Activated naive CD4-positive, alpha-beta T cell treated with anti-CD3 and anti-CD28 coated beads for 36 hours (primary cell): ENCODE results near the gene TMTC1. TPM values are rescaled to one million over a fixed set of nuclear protein-coding genes. Genes with fewer than 3 reads are reported as not detected.

ENCODE experiments used
- CTCF ChIA-PET: fragments of 350-600 bp; sonication (Branson Sonifier 250); formaldehyde crosslinking; loops from one replicate; lab custom pipeline; 2021; ENCODE audit warnings: antibody characterized with exemption; lab: Charles Lee
- DNase-seq: peaks from one replicate; pipeline ENCODE4 v3.0.0-alpha.2; 2020
- H3K27ac Mint-ChIP-seq: one replicate; pipeline ENCODE4 v1.8.0; 2021; ENCODE audit warnings: mild to moderate bottlenecking, mixed read lengths
- H3K27me3 Mint-ChIP-seq: one replicate; pipeline ENCODE4 v1.8.0; 2021; ENCODE audit warnings: low read depth, mixed read lengths
- H3K36me3 Mint-ChIP-seq: one replicate; pipeline ENCODE4 v1.8.0; 2021; ENCODE audit warnings: low read depth, mixed read lengths
- H3K4me1 Mint-ChIP-seq: one replicate; pipeline ENCODE4 v1.8.0; 2021; ENCODE audit warnings: low read depth, mixed read lengths
- H3K4me3 Mint-ChIP-seq: one replicate; pipeline ENCODE4 v1.8.0; 2021; ENCODE audit warnings: mild to moderate bottlenecking, moderate library complexity, mixed read lengths
- H3K9me3 Mint-ChIP-seq: one replicate; pipeline ENCODE4 v1.8.0; 2021; ENCODE audit warnings: mixed read lengths
- intact Hi-C: fragments of 100-400 bp; cut with micrococcal nuclease; formaldehyde crosslinking; loops from one replicate; pipeline ENCODE4 v1.15.1; 2023
- total RNA-seq, 2 experiments: library from RNA; stranded (reverse); gene quantifications; one replicate each; pipeline ENCODE4 v1.2.3, GENCODE V29; 2021

The TMTC1 gene
- total RNA-seq, 2 experiments from 2014 or later = not detected

GRCh38 chr12:29543036-29543435, 240.7 kb downstream of the TMTC1 start:
- Mint-ChIP-seq H3K4me3 (no peak overlapping the region), H3K27ac (no peak overlapping the region), H3K36me3 (no peaks in the 10 kb centered on the region), H3K4me1 (no peaks in the 10 kb centered on the region), H3K9me3 (no peaks in the 10 kb centered on the region), H3K27me3 (peaks cover 3% of the 10 kb centered on the region)
- intact Hi-C loops = no loop called here
- CTCF ChIA-PET = no interaction called here
- no peak for DNase-seq

- Mint-ChIP-seq H3K27ac (no peak overlapping the region), H3K27me3 (peaks cover 12% of the 10 kb centered on the region), H3K4me3 (no peak overlapping the region), H3K4me1 (no peaks in the 10 kb centered on the region), H3K9me3 (no peaks in the 10 kb centered on the region), H3K36me3 (no peaks in the 10 kb centered on the region)
- intact Hi-C loops = no loop called here
- no peak for DNase-seq
- CTCF ChIA-PET = no interaction called here
Observed at GRCh38 chr12:29537298-29537697, 246.4 kb downstream of the TMTC1 start.

- no peaks in the 10 kb centered on the region for H3K4me1 Mint-ChIP-seq
- H3K27me3 Mint-ChIP-seq = peaks cover 16% of the 10 kb centered on the region
- intact Hi-C loops = no loop called here
- H3K9me3 Mint-ChIP-seq = no peaks in the 10 kb centered on the region
- no peak overlapping the region for H3K27ac Mint-ChIP-seq
- H3K4me3 Mint-ChIP-seq = no peak overlapping the region
- no peaks in the 10 kb centered on the region for H3K36me3 Mint-ChIP-seq
- DNase-seq = no peak
- CTCF ChIA-PET = interaction anchor here (2.4 kb wide), 1 partner anchor 16 kb away, joined by 7 read pairs; no protein-coding TSS in a partner anchor
Observed at GRCh38 chr12:29534935-29535334, 248.8 kb downstream of the TMTC1 start.

- intact Hi-C loops = no loop called here
Observed at GRCh38 chr12:29533815-29534489, 249.8 kb downstream of the TMTC1 start.

GRCh38 chr12:29531471-29531870, 252.3 kb downstream of the TMTC1 start:
- no peak for DNase-seq
- no peaks in the 10 kb centered on the region for H3K36me3 Mint-ChIP-seq
- H3K9me3 Mint-ChIP-seq = no peaks in the 10 kb centered on the region
- H3K27me3 Mint-ChIP-seq = peaks cover 13% of the 10 kb centered on the region
- CTCF ChIA-PET = interaction anchor here (0.6 to 2.3 kb wide), 2 partner anchors 11 to 577 kb away, joined by 5 to 10 read pairs; no protein-coding TSS in a partner anchor
- H3K27ac Mint-ChIP-seq = no peak overlapping the region
- no peaks in the 10 kb centered on the region for H3K4me1 Mint-ChIP-seq
- intact Hi-C loops = no loop called here
- no peak overlapping the region for H3K4me3 Mint-ChIP-seq

More at GRCh38 chr12:29533815-29534489, 249.8 kb downstream of the TMTC1 start:
- Mint-ChIP-seq H3K9me3 (no peaks in the 10 kb centered on the region), H3K27ac (no peak overlapping the region), H3K36me3 (no peaks in the 10 kb centered on the region), H3K4me3 (no peak overlapping the region), H3K27me3 (peaks cover 16% of the 10 kb centered on the region), H3K4me1 (no peaks in the 10 kb centered on the region)
- DNase-seq = no peak
- CTCF ChIA-PET = interaction anchor here (2.4 kb wide), 1 partner anchor 15 kb away, joined by 7 read pairs; no protein-coding TSS in a partner anchor

GRCh38 chr12:29530436-29530835, 253.3 kb downstream of the TMTC1 start:
- DNase-seq = no peak
- peaks cover 13% of the 10 kb centered on the region for H3K27me3 Mint-ChIP-seq
- no peak overlapping the region for H3K27ac Mint-ChIP-seq
- no peak overlapping the region for H3K4me3 Mint-ChIP-seq
- CTCF ChIA-PET = interaction anchor here (2.3 kb wide), 1 partner anchor 10 kb away, joined by 10 read pairs; no protein-coding TSS in a partner anchor
- no peaks in the 10 kb centered on the region for H3K36me3 Mint-ChIP-seq
- H3K9me3 Mint-ChIP-seq = no peaks in the 10 kb centered on the region
- no peaks in the 10 kb centered on the region for H3K4me1 Mint-ChIP-seq
- intact Hi-C loops = no loop called here

- H3K4me1 Mint-ChIP-seq = no peaks in the 10 kb centered on the region
- intact Hi-C loops = no loop called here
- DNase-seq = no peak
- H3K36me3 Mint-ChIP-seq = no peaks in the 10 kb centered on the region
- no peak overlapping the region for H3K27ac Mint-ChIP-seq
- peaks cover 13% of the 10 kb centered on the region for H3K27me3 Mint-ChIP-seq
- CTCF ChIA-PET = interaction anchor here (0.6 kb wide), 1 partner anchor 18 kb away, joined by 4 read pairs; no protein-coding TSS in a partner anchor
- no peak overlapping the region for H3K4me3 Mint-ChIP-seq
- no peaks in the 10 kb centered on the region for H3K9me3 Mint-ChIP-seq
Observed at GRCh38 chr12:29528161-29528560, 255.6 kb downstream of the TMTC1 start.

- intact Hi-C loops = no loop called here
- no peak overlapping the region for H3K4me3 Mint-ChIP-seq
- CTCF ChIA-PET = interaction anchor here (0.8 kb wide), 1 partner anchor 39 kb away, joined by 3 read pairs; no protein-coding TSS in a partner anchor
- H3K36me3 Mint-ChIP-seq = no peaks in the 10 kb centered on the region
- no peaks in the 10 kb centered on the region for H3K9me3 Mint-ChIP-seq
- no peak for DNase-seq
- H3K27me3 Mint-ChIP-seq = peaks cover 4% of the 10 kb centered on the region
- H3K27ac Mint-ChIP-seq = no peak overlapping the region
- no peaks in the 10 kb centered on the region for H3K4me1 Mint-ChIP-seq
Observed at GRCh38 chr12:29521951-29522350, 261.8 kb downstream of the TMTC1 start.

- intact Hi-C loops = loop anchor here (1.0 to 5.0 kb wide), 4 partner anchors 432 to 1325 kb away; no protein-coding TSS in a partner anchor
- Mint-ChIP-seq H3K27me3 (peaks cover 11% of the 10 kb centered on the region), H3K27ac (no peak overlapping the region), H3K36me3 (no peaks in the 10 kb centered on the region), H3K4me3 (no peak overlapping the region), H3K9me3 (no peaks in the 10 kb centered on the region), H3K4me1 (no peaks in the 10 kb centered on the region)
- peak; percentile 57 for DNase-seq
- CTCF ChIA-PET = interaction anchor here (0.8 to 2.9 kb wide), 8 partner anchors 12 to 1474 kb away, joined by 3 to 10 read pairs (median 4); no protein-coding TSS in a partner anchor
Observed at GRCh38 chr12:29519585-29520182, 264.1 kb downstream of the TMTC1 start.

GRCh38 chr12:29518407-29518806, 265.3 kb downstream of the TMTC1 start:
- Mint-ChIP-seq H3K4me3 (no peak overlapping the region), H3K36me3 (no peaks in the 10 kb centered on the region), H3K9me3 (no peaks in the 10 kb centered on the region), H3K27me3 (peaks cover 17% of the 10 kb centered on the region), H3K27ac (no peak overlapping the region), H3K4me1 (no peaks in the 10 kb centered on the region)
- intact Hi-C loops = loop anchor here (2.0 to 5.0 kb wide), 2 partner anchors 431 to 768 kb away; no protein-coding TSS in a partner anchor
- CTCF ChIA-PET = interaction anchor here (1.5 to 2.1 kb wide), 3 partner anchors 16 to 1289 kb away, joined by 3 to 7 read pairs (median 6); no protein-coding TSS in a partner anchor
- no peak for DNase-seq

- Mint-ChIP-seq H3K9me3 (no peaks in the 10 kb centered on the region), H3K27ac (no peak overlapping the region), H3K36me3 (no peaks in the 10 kb centered on the region), H3K4me1 (no peaks in the 10 kb centered on the region), H3K4me3 (no peak overlapping the region), H3K27me3 (peaks cover 17% of the 10 kb centered on the region)
- intact Hi-C loops = loop anchor here (2.0 to 5.0 kb wide), 2 partner anchors 208 to 430 kb away; no protein-coding TSS in a partner anchor
- CTCF ChIA-PET = interaction anchor here (0.6 to 0.7 kb wide), 3 partner anchors 36 to 203 kb away, joined by 3 read pairs; no protein-coding TSS in a partner anchor
- DNase-seq = peak; percentile 16
Observed at GRCh38 chr12:29517264-29517663, 266.5 kb downstream of the TMTC1 start.

- no peaks in the 10 kb centered on the region for H3K4me1 Mint-ChIP-seq
- CTCF ChIA-PET = interaction anchor here (0.6 to 0.7 kb wide), 3 partner anchors 36 to 202 kb away, joined by 3 read pairs; no protein-coding TSS in a partner anchor
- H3K9me3 Mint-ChIP-seq = no peaks in the 10 kb centered on the region
Observed at GRCh38 chr12:29516431-29516875, 267.3 kb downstream of the TMTC1 start.

More at GRCh38 chr12:29516431-29516875, 267.3 kb downstream of the TMTC1 start:
- Mint-ChIP-seq H3K27me3 (peaks cover 17% of the 10 kb centered on the region), H3K36me3 (no peaks in the 10 kb centered on the region), H3K27ac (no peak overlapping the region), H3K4me3 (no peak overlapping the region)
- intact Hi-C loops = loop anchor here (2.0 to 5.0 kb wide), 2 partner anchors 208 to 429 kb away; no protein-coding TSS in a partner anchor
- no peak for DNase-seq
